SK-N-SH treated with all-trans-retinoic acid at 6 μM for 48 hours (cell line): Measurements from ENCODE around the gene GABRE.

Source experiments
- CSDC2 ChIP-seq: fragments of 250-450 bp; sonication (Bioruptor Pico); IDR thresholded peaks from 2 replicates; pipeline ENCODE4 v1.5.0; 2020; ENCODE audit warnings: mild to moderate bottlenecking, moderate library complexity
- CSRNP3 ChIP-seq: fragments of 250-450 bp; sonication (Bioruptor Pico); IDR thresholded peaks from 2 replicates; pipeline ENCODE4 v1.5.1; 2021; ENCODE audit warnings: mild to moderate bottlenecking, moderate library complexity
- ISL1 ChIP-seq: fragments of 250-450 bp; sonication (Bioruptor Pico); IDR thresholded peaks from 2 replicates; pipeline ENCODE4 v2.1.2; 2022; ENCODE audit warnings: mild to moderate bottlenecking, moderate library complexity
- POU6F1 ChIP-seq: fragments of 250-450 bp; sonication (Bioruptor Pico); IDR thresholded peaks from 2 replicates; pipeline ENCODE4 v1.8.0; 2021; ENCODE audit warnings: low read depth, mild to moderate bottlenecking, moderate library complexity, borderline replicate concordance
- SNAI2 ChIP-seq: fragments of 250-450 bp; sonication (Bioruptor Pico); IDR thresholded peaks from 2 replicates; pipeline ENCODE4 v1.5.0; 2020; ENCODE audit warnings: mild to moderate bottlenecking, moderate library complexity
- TOX ChIP-seq: fragments of 250-450 bp; sonication (Bioruptor Pico); IDR thresholded peaks from 2 replicates; pipeline ENCODE4 v1.8.0; 2021; ENCODE audit warnings: mild to moderate bottlenecking, moderate library complexity, borderline replicate concordance
- TSHZ2 ChIP-seq: fragments of 250-450 bp; sonication (Bioruptor Pico); IDR thresholded peaks from 2 replicates; pipeline ENCODE4 v1.5.0; 2020; ENCODE audit warnings: mild to moderate bottlenecking, moderate library complexity
- ZFP3 ChIP-seq: fragments of 250-450 bp; sonication (Bioruptor Pico); IDR thresholded peaks from 2 replicates; pipeline ENCODE4 v1.5.0; 2020; ENCODE audit warnings: mild to moderate bottlenecking, moderate library complexity
- ZFP30 ChIP-seq: fragments of 450-650 bp; formaldehyde crosslinking; IDR thresholded peaks from 2 replicates; pipeline ENCODE4 v1.5.0; 2022; ENCODE audit warnings: mild to moderate bottlenecking, moderate library complexity
- ZNF565 ChIP-seq: fragments of 450-650 bp; formaldehyde crosslinking; conservative IDR thresholded peaks from 2 replicates; pipeline ENCODE4 v1.5.0; 2020; ENCODE audit warnings: low read depth, mild to moderate bottlenecking, moderate library complexity
- TF ChIP-seq, protein P1 (sequence below): fragments of 250-450 bp; sonication (Bioruptor Pico); IDR thresholded peaks from 2 replicates; pipeline ENCODE4 v1.8.0; 2020; ENCODE audit warnings: mild to moderate bottlenecking, moderate library complexity, borderline replicate concordance

DNA sequence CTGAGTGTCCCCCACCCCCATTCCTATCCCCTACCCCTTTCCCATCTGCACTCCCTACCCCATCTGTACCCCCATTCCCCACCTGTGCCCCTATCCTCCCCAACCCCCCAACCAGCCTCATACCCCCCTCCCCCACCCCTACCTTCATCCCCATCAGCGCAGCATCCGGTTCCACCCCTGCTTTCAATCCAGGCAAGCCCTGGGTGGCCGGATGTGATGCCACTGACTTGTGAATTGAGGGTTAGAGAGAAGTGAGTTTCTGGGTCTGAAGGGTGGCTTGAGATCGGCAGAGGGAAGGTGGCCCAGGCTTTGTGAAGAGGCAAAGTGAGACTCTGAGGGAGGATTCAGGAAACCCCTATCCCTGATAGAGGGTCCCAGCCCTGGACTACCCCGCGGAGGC is 53.9 kb downstream of the GABRE start:
- no peak for TF ChIP-seq TOX (CRISPR knock-in tag)
- TF ChIP-seq, protein P1, sequence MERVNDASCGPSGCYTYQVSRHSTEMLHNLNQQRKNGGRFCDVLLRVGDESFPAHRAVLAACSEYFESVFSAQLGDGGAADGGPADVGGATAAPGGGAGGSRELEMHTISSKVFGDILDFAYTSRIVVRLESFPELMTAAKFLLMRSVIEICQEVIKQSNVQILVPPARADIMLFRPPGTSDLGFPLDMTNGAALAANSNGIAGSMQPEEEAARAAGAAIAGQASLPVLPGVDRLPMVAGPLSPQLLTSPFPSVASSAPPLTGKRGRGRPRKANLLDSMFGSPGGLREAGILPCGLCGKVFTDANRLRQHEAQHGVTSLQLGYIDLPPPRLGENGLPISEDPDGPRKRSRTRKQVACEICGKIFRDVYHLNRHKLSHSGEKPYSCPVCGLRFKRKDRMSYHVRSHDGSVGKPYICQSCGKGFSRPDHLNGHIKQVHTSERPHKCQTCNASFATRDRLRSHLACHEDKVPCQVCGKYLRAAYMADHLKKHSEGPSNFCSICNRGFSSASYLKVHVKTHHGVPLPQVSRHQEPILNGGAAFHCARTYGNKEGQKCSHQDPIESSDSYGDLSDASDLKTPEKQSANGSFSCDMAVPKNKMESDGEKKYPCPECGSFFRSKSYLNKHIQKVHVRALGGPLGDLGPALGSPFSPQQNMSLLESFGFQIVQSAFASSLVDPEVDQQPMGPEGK, result no peak
- no peak for TF ChIP-seq ZNF565 (CRISPR knock-in tag)
- TF ChIP-seq SNAI2 (CRISPR knock-in tag), result no peak
- TF ChIP-seq ZFP3 (CRISPR knock-in tag), result no peak
- no peak for TF ChIP-seq CSRNP3 (CRISPR knock-in tag)
- TF ChIP-seq CSDC2 (CRISPR knock-in tag), result no peak
- no peak for TF ChIP-seq TSHZ2 (CRISPR knock-in tag)
- TF ChIP-seq ZFP30 (CRISPR knock-in tag), result no peak
- TF ChIP-seq POU6F1 (CRISPR knock-in tag), result no peak
- TF ChIP-seq ISL1 (CRISPR knock-in tag), result no peak
